Posterior vena cava (tissue), 2 donors: ENCODE measurements around the gene CAPN3. TPM values are rescaled to one million over a fixed set of nuclear protein-coding genes. Genes with fewer than 3 reads are reported as not detected.

ENCODE experiments used
- DNase-seq: peaks from one replicate; pipeline ENCODE4 v3.0.0-alpha.2; 2020; ENCODE audit warnings: low spot score
- intact Hi-C, 2 donors: fragments of 100-400 bp; cut with DNase I; formaldehyde crosslinking; loops; one replicate each; pipeline versions ENCODE4 v1.14.1 to v1.14.2; 2022 to 2023
- total RNA-seq, 2 donors: library from RNA; stranded (reverse); fragmentation: NEBNext Ultra II Directional; extraction: Animal tissue kit (Norgen Biotek cat#: 25700); gene quantifications; one replicate each; pipeline ENCODE4 v1.2.1, GENCODE V29; 2021
- donor health status: DM: yes; HTN: yes; CAD: no.
- donor health status: DM: yes; HTN: yes; CAD: no.

The CAPN3 gene
- total RNA-seq, 2 donors from 2014 or later = 7.6 to 11.8 TPM

GRCh38 chr15:42385206-42385979, 26.1 kb downstream of the CAPN3 start:
- DNase-seq = no peak
- intact Hi-C loops = no loop called here

DNA sequence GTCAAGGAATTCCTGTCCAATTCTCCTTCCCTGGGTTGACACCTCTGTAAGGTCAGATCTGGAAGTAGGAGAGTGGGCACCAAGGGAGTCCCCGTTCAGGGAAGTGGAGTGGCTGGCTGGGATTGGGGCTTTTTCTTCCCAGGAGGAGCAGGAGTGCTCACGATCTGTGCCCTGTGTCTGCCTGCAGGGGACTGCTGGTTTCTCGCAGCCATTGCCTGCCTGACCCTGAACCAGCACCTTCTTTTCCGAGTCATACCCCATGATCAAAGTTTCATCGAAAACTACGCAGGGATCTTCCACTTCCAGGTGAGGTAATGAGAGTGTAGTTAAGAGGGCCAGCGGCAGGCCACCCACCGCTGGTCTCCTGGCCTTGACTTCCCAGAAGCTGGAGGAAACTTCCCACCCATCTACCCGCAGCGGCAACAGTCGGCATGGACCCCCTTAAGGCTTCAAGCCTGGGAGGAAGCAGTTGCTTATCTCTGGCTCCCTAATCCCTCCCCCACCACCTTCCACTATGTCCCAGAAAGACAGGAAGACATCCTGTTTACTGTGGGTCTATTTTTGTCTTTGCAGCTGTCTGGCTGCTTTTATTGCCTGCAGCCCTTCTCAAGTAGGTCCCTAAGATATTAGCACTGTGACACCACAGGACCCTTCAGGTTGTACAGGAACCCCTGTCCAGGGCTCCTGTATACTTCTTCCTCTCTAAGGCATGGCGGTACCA, 26.8 kb downstream of the CAPN3 start:
- no peak for DNase-seq
- intact Hi-C loops = no loop called here

- no peak for DNase-seq
- intact Hi-C loops = no loop called here
Observed at GRCh38 chr15:42387603-42388002, 28.3 kb downstream of the CAPN3 start.

GRCh38 chr15:42392309-42393024, 33.2 kb downstream of the CAPN3 start:
- intact Hi-C loops = no loop called here
- DNase-seq = no peak

- intact Hi-C loops = no loop called here
Observed at GRCh38 chr15:42394106-42394505, 34.8 kb downstream of the CAPN3 start.

DNA sequence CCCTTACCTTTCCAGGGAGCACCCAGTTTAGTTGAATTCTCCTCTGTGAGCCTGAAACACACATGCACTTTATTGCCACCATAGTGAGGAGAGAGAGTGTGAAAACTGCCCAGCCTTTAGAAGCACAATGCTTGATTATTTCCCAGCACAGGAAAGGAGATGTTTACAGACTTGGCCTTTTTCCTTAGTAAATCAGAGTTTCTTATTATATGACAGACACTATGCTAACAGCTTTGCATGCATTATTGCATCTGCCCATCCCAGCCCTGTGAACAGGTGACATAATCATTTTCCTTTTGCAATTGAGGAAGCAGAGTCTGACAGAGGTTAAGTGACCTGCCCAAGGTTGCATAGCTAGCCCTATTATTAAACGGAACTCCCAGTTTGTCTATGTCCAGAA, 36.5 kb downstream of the CAPN3 start:
- intact Hi-C loops = no loop called here

More at GRCh38 chr15:42394106-42394505, 34.8 kb downstream of the CAPN3 start:
- no peak for DNase-seq

GRCh38 chr15:42401544-42402454, 42.5 kb downstream of the CAPN3 start:
- DNase-seq = no peak
- intact Hi-C loops = loop anchor here in 1 of 2 donors (2.0 kb wide), 1 partner anchor 383 kb away; no protein-coding TSS in a partner anchor

More for the DNA sequence above, 36.5 kb downstream of the CAPN3 start:
- DNase-seq = no peak

DNA sequence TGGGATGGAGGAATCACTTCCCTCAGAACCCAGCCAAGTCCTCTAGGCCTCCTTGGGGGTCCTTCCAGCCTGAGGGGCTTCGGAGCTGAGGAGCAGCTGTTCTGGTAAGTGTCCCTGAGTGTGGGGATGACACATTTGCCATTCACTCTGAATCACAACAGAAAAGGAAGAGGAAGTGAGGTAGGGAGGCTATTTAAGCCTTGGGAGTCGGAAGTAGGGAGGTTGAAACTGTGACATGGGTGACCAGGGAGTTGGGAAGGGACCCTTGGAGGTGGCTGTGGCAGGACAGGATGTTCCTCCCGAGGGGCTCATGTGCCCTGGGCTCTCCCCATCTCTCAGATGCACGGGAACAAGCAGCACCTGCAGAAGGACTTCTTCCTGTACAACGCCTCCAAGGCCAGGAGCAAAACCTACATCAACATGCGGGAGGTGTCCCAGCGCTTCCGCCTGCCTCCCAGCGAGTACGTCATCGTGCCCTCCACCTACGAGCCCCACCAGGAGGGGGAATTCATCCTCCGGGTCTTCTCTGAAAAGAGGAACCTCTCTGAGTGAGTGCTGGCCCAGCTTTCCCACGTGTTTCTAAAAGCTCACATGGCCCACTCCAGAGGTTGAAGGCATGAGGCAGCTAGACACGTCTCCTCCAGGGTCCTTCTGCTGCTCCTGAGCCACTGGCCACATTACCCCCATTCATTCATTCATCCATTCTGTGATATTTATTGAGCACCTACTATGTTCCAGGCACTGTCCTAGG, 43.3 kb downstream of the CAPN3 start:
- intact Hi-C loops = loop anchor here in 1 of 2 donors (2.0 kb wide), 1 partner anchor 384 kb away; no protein-coding TSS in a partner anchor

DNA sequence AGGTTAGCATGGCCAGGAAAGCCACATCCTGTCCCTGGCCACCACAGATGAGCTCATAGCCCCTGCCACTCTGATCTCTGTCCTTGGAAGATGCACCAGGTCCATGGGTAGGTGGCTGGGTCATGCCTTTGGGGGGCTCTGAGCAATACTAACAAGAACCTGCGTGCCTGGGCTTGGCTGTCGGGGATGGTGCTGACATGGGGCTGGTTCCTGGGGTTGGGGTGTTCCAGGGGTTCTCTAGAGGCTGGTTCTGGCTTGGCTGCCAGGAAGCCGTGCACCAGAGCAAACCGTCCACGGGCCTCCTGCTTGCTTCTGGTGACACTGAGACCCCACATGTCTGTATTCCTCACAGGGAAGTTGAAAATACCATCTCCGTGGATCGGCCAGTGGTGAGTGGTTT, 44.1 kb downstream of the CAPN3 start:
- intact Hi-C loops = loop anchor here in 1 of 2 donors (2.0 kb wide), 1 partner anchor 385 kb away; no protein-coding TSS in a partner anchor
- no peak for DNase-seq

More for the DNA sequence above, 43.3 kb downstream of the CAPN3 start:
- DNase-seq = no peak

GRCh38 chr15:42404461-42405235, 45.3 kb downstream of the CAPN3 start:
- intact Hi-C loops = no loop called here
- no peak for DNase-seq

GRCh38 chr15:42405863-42406482, 46.7 kb downstream of the CAPN3 start:
- intact Hi-C loops = no loop called here
- no peak for DNase-seq

GRCh38 chr15:42408178-42408577, 48.9 kb downstream of the CAPN3 start:
- intact Hi-C loops = no loop called here
- no peak for DNase-seq

DNA sequence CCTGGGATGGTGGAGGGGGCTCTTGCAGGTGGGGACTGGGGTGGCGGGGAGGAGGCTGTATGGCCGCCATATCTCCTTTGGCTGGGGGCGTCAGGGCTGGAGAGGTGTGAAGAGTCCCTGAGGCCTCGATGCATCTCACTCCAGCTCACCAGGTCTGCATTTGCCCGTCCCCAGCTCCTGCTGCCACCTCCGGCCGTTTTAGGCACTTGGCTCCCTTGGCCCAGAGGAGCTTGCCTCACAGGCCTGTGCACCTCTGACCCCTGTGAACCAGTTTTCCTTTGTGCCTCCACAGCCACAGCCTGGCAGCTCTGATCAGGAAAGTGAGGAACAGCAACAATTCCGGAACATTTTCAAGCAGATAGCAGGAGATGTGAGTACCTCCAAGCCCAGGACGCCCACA, 49.7 kb downstream of the CAPN3 start:
- no peak for DNase-seq
- intact Hi-C loops = no loop called here

DNA sequence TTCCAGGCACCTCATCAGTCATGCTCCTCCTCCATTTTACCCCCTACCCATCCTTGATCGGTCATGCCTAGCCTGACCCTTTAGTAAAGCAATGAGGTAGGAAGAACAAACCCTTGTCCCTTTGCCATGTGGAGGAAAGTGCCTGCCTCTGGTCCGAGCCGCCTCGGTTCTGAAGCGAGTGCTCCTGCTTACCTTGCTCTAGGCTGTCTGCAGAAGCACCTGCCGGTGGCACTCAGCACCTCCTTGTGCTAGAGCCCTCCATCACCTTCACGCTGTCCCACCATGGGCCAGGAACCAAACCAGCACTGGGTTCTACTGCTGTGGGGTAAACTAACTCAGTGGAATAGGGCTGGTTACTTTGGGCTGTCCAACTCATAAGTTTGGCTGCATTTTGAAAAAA, 52.6 kb downstream of the CAPN3 start:
- no peak for DNase-seq
- intact Hi-C loops = no loop called here

DNA sequence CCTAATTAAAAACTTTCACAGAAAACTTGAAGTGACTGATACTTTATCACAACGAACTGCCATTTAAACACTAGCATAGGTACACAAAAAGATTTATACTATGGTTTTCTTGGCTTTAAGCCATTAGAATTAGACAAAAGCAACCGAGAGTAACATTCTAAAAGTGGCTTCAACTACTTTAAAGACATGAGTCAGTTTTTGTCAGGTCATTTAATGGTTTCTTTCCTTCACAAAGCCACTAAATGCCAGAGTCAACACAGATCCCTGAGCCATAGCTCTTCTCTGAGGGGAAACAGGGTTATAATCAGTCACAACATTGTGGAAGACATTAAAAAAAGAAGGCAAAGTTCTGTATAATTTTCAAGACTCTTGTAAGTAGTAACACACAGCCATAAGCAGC, 54.6 kb downstream of the CAPN3 start:
- intact Hi-C loops = no loop called here
- DNase-seq = no peak

DNA sequence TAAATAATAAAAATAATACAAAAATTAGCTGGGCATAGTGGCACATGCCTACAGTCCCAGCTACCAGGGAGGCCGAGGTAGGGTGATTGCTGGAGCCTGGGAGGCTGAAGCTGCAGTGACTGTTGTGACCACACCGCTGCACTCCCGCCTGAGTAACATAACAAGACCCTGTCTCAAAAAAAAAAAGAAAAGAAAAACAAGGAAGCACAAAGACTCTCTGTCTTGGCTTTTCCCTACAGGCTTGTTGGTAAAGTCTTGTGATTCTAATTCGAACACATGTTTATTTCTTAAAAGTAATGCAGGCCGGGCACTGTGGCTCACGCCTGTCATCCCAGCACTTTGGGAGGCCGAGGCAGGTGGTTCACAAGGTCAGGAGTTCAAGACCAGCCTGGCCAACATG, 60.1 kb downstream of the CAPN3 start:
- intact Hi-C loops = no loop called here
- DNase-seq = no peak

DNA sequence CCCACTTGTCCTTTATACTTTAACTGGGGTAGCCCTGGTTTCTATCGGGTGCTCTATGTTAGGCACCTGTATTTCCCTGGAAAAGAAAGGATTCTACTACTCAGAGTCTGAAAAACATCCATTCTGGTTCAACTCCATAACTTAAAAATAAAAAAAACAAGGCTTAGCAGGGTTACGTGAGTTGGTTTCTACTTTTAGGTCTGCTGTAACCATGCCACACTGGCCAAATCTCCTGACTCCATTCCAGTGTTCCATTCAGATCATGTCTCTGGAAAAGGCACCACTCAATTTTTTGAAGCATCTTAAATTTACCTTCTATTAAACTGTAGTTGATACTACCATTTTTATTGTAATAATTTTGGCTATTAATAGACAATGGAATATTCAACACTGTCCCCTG, 62.1 kb downstream of the CAPN3 start:
- intact Hi-C loops = no loop called here
- DNase-seq = no peak
